HEK293T (cell line): ENCODE measurements around the gene ASIC5.
"Not testable (repeated sequence)": the region's sequence is repeated elsewhere in the genome, so short reads cannot be mapped to it uniquely, and the experiment has no call there.

Source experiments
- ARNT ChIP-seq: fragments of 450-650 bp; IDR thresholded peaks from 2 replicates; pipeline ENCODE4 v1.6.1; 2017; ENCODE audit warnings: mild to moderate bottlenecking
- BHLHE40 ChIP-seq: fragments of 450-650 bp; IDR thresholded peaks from 2 replicates; pipeline ENCODE4 v1.6.1; 2016; ENCODE audit warnings: mild to moderate bottlenecking, moderate library complexity, borderline replicate concordance
- CTBP1 ChIP-seq: fragments of 450-650 bp; IDR thresholded peaks from 2 replicates; pipeline ENCODE4 v1.6.1; 2016; ENCODE audit warnings: borderline replicate concordance
- FOXA1 ChIP-seq: fragments of 450-650 bp; IDR thresholded peaks from 2 replicates; pipeline ENCODE4 v1.6.1; 2016; ENCODE audit warnings: mild to moderate bottlenecking
- FOXK2 ChIP-seq: fragments of 450-650 bp; IDR thresholded peaks from 2 replicates; pipeline ENCODE4 v1.6.1; 2016; ENCODE audit warnings: mild to moderate bottlenecking
- FOXM1 ChIP-seq: fragments of 450-650 bp; IDR thresholded peaks from 2 replicates; pipeline ENCODE4 v1.6.1; 2017; ENCODE audit warnings: mild to moderate bottlenecking, borderline replicate concordance
- L3MBTL2 ChIP-seq: fragments of 450-650 bp; conservative IDR thresholded peaks from 2 replicates; pipeline ENCODE4 v1.6.1; 2016; ENCODE audit warnings: mild to moderate bottlenecking
- LEF1 ChIP-seq: fragments of 450-650 bp; IDR thresholded peaks from 2 replicates; pipeline ENCODE4 v1.6.1; 2017; ENCODE audit warnings: mild to moderate bottlenecking, borderline replicate concordance
- SP1 ChIP-seq: fragments of 450-650 bp; IDR thresholded peaks from 2 replicates; pipeline ENCODE4 v1.6.1; 2017
- TARDBP ChIP-seq: fragments of 450-650 bp; IDR thresholded peaks from 2 replicates; pipeline ENCODE4 v1.6.1; 2016

DNA sequence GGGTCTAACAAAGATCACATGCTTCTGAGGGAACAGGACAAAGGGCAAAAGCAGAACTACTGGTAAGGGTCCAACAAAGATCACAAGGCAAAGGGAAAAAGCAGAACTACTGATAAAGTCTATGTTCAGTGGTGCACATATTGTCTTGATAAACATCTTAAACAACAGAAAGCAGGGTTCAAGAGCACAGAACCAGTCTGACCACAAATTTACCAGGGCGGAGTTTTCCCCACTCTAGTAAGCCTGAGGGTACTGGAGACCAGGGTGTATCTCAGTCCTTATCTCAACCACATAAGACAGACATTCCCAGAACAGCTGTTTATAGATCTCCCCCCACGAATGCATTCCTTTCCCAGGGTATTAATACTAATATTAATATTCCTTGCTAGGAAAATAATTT lies 32.3 kb upstream of the ASIC5 start:
- TF ChIP-seq ARNT, CTBP1, SP1, FOXA1, FOXK2, TARDBP, FOXM1, LEF1, L3MBTL2, BHLHE40: not testable (repeated sequence)
